Neural crest cell (in vitro differentiated cells): ENCODE measurements around the gene SYNPO. TPM values are rescaled to one million over a fixed set of nuclear protein-coding genes. Genes with fewer than 3 reads are reported as not detected.

ENCODE experiments used
- DNase-seq: peaks from one replicate; pipeline ENCODE4 v3.0.0; 2021; ENCODE audit warnings: low read depth, mixed read lengths, low spot score
- H3K27ac Mint-ChIP-seq: one replicate; pipeline ENCODE4 v1.8.0; 2021; ENCODE audit warnings: mild to moderate bottlenecking, mixed read lengths; ENCODE audit not compliant: unreplicated experiment
- H3K27me3 Mint-ChIP-seq: 2 replicates; pipeline ENCODE4 v1.8.0; 2021; ENCODE audit warnings: low read depth, mild to moderate bottlenecking, mixed read lengths
- H3K36me3 Mint-ChIP-seq: 2 replicates; pipeline ENCODE4 v1.8.0; 2021; ENCODE audit warnings: low read depth, mild to moderate bottlenecking, mixed read lengths
- H3K4me1 Mint-ChIP-seq: 2 replicates; pipeline ENCODE4 v1.8.0; 2021; ENCODE audit warnings: mixed read lengths
- H3K4me3 Mint-ChIP-seq: one replicate; pipeline ENCODE4 v1.8.0; 2021; ENCODE audit warnings: mild to moderate bottlenecking, mixed read lengths
- H3K9me3 Mint-ChIP-seq: 2 replicates; pipeline ENCODE4 v1.8.0; 2021; ENCODE audit warnings: mixed read lengths
- total RNA-seq: library from RNA; stranded (reverse); gene quantifications from 2 replicates; pipeline ENCODE4 v1.2.1, GENCODE V29; 2021
- TF ChIP-seq, protein P1 (sequence below): fragments of 200-600 bp; sonication (generic); conservative IDR thresholded peaks from 2 replicates; pipeline ENCODE4 v1.5.0; 2021; ENCODE audit warnings: antibody characterized with exemption, mild to moderate bottlenecking

SYNPO gene
- total RNA-seq, 1 donor from 2014 or later = 1.5 TPM

DNA sequence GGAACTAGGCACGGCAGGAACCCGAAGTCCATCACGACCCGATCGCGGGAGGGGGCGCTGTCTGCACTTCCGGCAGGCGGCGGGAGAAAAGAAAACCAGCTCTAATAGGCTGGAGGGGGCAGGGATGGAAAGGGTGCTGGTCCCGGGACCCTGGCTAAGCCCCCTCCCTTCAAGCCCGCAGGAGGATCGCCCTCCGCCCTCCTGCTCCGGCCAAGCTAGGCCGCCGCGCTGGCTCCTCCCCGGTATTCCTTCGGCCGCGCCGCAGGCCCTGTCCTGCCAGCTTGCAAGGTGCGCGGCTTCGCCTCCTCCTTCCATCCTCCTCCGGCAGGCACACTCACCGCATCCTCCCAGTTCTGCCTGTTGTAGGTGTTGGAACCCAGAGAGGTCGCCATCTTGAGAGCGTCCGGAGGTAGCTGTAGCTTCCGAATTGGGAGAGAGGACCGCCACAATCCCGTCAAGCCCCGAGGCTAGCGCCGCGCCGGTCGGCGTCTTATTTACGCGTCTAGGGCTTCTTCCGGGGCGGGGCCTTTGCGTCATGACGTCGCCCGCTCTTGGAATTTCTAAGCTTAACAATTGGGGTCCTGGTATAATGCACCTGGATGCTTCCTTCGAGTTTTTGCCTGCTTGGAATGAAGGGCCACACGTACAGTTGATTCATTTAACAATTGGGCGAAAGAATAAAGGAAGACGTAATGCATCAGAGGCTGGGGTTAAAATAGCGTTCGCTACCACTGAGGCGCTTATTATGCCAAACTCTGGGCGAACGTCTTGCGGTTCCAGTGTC is 60.3 kb downstream of the SYNPO start, which contains the start of gene RBM22:
TSS of gene RBM22 (minus strand) at position 469 of the 784 bp plus-strand sequence. CDS start at position 392, 77 bp downstream.
- no peak within 1 kb of the TSS for H3K27ac Mint-ChIP-seq
- peak; percentile 82 for DNase-seq
- TF ChIP-seq, protein P1, sequence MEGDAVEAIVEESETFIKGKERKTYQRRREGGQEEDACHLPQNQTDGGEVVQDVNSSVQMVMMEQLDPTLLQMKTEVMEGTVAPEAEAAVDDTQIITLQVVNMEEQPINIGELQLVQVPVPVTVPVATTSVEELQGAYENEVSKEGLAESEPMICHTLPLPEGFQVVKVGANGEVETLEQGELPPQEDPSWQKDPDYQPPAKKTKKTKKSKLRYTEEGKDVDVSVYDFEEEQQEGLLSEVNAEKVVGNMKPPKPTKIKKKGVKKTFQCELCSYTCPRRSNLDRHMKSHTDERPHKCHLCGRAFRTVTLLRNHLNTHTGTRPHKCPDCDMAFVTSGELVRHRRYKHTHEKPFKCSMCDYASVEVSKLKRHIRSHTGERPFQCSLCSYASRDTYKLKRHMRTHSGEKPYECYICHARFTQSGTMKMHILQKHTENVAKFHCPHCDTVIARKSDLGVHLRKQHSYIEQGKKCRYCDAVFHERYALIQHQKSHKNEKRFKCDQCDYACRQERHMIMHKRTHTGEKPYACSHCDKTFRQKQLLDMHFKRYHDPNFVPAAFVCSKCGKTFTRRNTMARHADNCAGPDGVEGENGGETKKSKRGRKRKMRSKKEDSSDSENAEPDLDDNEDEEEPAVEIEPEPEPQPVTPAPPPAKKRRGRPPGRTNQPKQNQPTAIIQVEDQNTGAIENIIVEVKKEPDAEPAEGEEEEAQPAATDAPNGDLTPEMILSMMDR = peak; percentile 71
- H3K4me1 Mint-ChIP-seq = no peaks in the 10 kb centered on the region
- H3K27me3 Mint-ChIP-seq = peaks cover 2% of the 10 kb centered on the region
- no peaks in the 10 kb centered on the region for H3K9me3 Mint-ChIP-seq
- peak within 1 kb of the TSS; percentile 60 for H3K4me3 Mint-ChIP-seq
- peaks cover 4% of the 10 kb centered on the region for H3K36me3 Mint-ChIP-seq

GRCh38 chr5:150703762-150704161 is 63.3 kb downstream of the SYNPO start:
- H3K36me3 Mint-ChIP-seq = peaks cover 7% of the 10 kb centered on the region

GRCh38 chr5:150706776-150707390 is 66.4 kb downstream of the SYNPO start:
- no peak for DNase-seq
- no peaks in the 10 kb centered on the region for H3K9me3 Mint-ChIP-seq
- peaks cover 10% of the 10 kb centered on the region for H3K36me3 Mint-ChIP-seq
- no peaks in the 10 kb centered on the region for H3K4me1 Mint-ChIP-seq
- no peak overlapping the region for H3K27ac Mint-ChIP-seq
- TF ChIP-seq, protein P1 = no peak
- peaks cover 2% of the 10 kb centered on the region for H3K27me3 Mint-ChIP-seq
- H3K4me3 Mint-ChIP-seq = no peak overlapping the region

More at GRCh38 chr5:150703762-150704161, 63.3 kb downstream of the SYNPO start:
- no peaks in the 10 kb centered on the region for H3K4me1 Mint-ChIP-seq
- no peak overlapping the region for H3K27ac Mint-ChIP-seq
- DNase-seq = no peak
- TF ChIP-seq, protein P1 = no peak
- peak overlapping the region; percentile 6 for H3K4me3 Mint-ChIP-seq
- H3K27me3 Mint-ChIP-seq = peaks cover 2% of the 10 kb centered on the region
- H3K9me3 Mint-ChIP-seq = no peaks in the 10 kb centered on the region

Other genes with a start within 250 kb of the SYNPO start
- 6.3 and 7.3 TPM in 2 replicates for gene CD74, start 227.8 kb upstream of the SYNPO start, total RNA-seq
- 2,170 and 2,213 TPM in 2 replicates for gene RPS14, start 190.9 kb upstream of the SYNPO start, total RNA-seq
- 108 and 112 TPM in 2 replicates for gene NDST1, start 132.5 kb upstream of the SYNPO start, total RNA-seq
- 2.6 and 3.2 TPM in 2 replicates for gene MYOZ3, start 20.6 kb downstream of the SYNPO start, total RNA-seq
- 64.6 and 65.2 TPM in 2 replicates for gene RBM22, start 60.4 kb downstream of the SYNPO start, total RNA-seq
- 77.3 and 83.3 TPM in 2 replicates for gene DCTN4, start 118.4 kb downstream of the SYNPO start, total RNA-seq
- 5.7 and 7.0 TPM in 2 replicates for gene SMIM3, start 138.1 kb downstream of the SYNPO start, total RNA-seq
- gene IRGM, start 205.9 kb downstream of the SYNPO start, total RNA-seq = not detected in 2 replicates